Activated CD4-positive, CD25-positive, alpha-beta regulatory T cell treated with anti-CD3 and anti-CD28 coated beads, Interleukin-2, amount 50 U/mL, for 72 hours (primary cell): ENCODE results near the gene CHMP1B.
A peak's percentile ranks its signal among the peaks of the same experiment; 100 is the strongest.
"Not testable (repeated sequence)": the region's sequence is repeated elsewhere in the genome, so short reads cannot be mapped to it uniquely, and the experiment has no call there.

Experiments used
- DNase-seq: peaks from one replicate; pipeline ENCODE4 v3.0.0; 2021

CHMP1B gene

GRCh38 chr18:11842562-11842961 lies 8.7 kb upstream of the CHMP1B start:
- DNase-seq: no peak

DNA sequence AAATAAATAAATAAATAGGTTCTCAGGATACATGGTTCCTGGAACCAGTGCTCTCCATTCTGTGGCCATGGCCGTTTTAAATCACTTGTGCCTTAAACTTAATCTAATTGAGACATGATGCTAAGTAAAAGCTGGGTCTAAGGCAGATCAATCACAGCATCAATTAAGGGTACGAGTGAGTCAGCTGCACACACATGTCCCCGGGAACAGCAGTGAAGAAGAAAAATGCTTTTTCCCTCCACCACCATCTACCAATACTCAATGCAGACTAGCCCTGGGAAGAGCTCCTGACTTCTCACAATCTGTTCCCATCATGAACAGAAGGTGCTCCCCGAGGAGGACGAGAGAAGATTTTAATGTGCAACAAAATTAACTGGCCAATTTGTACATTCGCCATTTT lies 6.8 kb upstream of the CHMP1B start:
- no peak for DNase-seq

DNA sequence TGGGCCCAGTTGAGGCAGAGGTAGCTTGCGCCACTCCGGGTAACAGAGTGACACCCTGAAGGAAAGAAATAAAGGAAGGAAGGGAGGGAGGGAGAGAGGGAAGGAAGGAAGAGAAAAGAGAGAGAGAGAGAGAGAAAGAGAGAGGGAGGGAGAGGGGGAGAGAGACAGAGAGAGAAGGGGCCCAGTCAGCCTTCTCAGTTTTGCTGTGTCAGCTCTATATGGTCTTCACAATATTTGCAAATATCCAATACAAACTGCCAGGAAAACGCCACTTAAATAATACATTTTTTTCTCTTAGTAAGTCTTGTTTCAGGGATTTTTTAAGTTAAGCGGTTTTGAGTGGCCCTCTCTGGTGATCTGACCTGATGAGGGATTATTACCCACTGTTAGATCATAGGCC lies 5.6 kb upstream of the CHMP1B start:
- no peak for DNase-seq

GRCh38 chr18:11847811-11848210 lies 3.4 kb upstream of the CHMP1B start:
- no peak for DNase-seq

DNA sequence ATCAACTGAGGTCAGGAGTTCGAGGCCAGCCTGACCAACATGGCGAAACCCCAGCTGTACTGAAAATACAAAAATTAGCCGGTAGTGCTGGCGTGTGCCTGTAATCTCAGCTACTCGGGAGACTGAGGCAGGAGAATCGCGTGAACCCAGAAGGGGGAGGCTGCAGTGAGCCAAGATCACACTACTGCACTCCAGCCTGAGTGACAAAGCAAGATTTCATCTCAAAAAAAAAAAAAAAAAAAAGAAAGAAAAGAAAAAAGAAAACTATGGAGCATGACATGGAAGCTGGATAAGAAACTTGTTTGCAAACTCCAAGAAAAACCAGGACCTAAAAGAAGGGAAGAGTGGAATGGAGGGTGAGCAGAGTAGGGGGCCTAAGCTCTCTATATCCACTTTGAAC lies 1.9 kb upstream of the CHMP1B start:
- no peak for DNase-seq

DNA sequence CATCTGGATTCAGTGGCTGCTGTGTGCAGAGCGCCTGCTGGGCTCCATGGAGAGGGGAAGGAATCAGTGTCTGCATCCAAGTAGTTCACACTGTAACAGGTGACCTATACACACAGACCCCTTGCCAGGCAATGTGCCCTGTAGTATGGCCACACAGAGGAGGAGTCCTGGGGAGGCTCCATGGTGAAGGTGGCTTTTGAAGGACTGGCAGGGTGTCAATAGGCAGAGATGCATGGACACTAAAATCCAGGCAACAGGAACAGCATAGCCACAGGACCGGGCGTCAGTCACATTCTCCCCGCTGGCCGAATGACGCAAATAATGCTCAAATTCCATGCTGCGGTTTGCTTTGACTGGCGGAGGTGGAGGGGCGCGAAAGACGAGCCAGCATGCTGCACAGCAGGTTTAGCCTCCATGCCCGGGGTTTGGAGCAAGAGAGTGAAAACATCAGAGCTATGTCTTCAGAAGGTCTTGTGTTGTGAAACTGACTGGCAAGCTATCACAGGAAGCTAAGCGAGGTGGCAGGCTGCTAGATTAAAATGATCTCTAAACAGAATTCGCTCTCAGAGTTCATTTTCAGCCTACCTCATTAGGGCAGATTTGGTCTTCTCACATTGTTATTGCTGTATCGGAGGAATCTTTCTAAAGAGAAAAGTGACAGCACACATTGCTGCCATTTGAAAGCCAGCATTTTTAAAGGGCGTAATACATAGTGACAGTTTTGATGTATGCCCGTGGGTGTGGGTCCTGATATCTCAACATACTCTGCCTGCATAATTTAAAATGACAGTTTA lies 1.2 kb upstream of the CHMP1B start:
- DNase-seq: peak; percentile 41

DNA sequence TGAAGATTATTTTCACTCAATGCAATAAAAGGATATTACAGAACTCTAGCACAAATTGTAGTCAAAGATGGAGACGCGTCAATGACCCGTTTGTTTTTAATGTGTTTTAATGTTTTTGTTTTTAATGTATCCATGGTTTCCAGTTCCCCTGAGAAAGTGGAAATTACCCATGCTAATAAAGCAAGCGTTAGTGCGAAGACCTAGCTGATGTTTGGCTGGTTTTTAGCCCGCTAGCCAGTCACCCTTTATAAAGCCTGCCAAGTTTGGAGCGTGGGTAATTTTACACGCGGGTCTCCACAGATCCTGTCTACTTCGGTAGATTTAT lies 430 bp upstream of the CHMP1B start:
- no peak for DNase-seq

- peak; percentile 45 for DNase-seq
Measured at GRCh38 chr18:11851806-11852337, 659 bp downstream of the CHMP1B start.

GRCh38 chr18:11854554-11854953 lies 3.3 kb downstream of the CHMP1B start:
- DNase-seq: not testable (repeated sequence)

DNA sequence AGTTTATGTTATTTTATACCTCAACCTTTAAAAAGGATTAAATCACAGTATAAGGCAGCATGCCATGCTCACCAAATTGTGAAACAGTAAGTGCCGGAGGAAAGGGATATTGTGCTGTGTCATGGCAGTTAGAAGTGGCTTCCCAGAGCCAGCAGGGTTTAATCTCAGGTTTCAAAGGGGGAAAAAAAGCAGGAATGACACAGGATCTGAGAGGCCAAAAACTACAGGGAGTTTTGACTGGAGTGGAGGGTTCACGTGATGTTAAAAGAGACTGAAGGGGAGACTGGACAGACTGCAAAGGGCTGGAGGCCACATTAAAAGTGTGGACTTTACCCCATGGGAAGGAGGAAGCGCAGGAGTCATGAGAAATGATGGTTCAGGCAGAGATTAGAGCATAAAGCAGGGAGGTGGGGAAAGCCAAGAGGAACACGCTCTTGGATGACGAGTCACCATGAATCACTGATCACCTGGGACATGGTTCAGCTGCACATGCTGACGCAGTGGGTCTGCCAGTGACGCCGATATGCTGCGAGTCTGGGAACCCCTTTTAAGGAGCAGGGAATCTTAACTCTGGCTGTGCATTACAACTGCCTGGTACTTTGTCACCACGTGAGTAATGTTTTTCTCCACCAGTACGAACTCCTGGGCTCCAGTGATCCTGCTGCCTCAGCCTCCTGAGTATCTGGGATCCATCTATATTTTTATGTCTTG lies 6.1 kb downstream of the CHMP1B start:
- no peak for DNase-seq

DNA sequence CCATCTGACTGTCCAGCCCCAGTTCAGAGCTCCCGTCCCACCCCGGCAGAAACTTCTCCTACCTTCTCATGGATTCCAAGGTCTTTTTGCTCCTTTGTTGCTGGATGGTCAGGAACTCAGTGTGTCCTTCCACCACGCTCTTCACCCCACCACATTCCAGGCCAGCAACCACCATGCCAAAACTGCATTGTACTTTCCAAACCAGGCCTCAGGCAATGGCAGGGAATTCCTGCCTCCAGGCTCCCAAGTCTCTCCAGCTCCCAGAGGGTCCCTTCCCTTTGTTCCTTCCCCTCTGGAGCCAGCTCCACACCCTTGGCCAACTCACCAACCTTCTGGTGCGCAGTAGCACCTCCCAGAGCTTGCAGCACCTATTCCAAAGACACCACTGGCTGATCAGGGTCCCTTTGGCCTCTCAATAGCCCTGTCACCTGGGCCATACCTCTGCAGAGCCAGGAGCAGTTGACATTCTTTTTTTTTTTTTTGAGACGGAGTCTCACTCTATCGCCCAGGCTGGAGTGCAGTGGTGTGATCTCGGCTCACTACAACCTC lies 8.1 kb downstream of the CHMP1B start:
- no peak for DNase-seq

DNA sequence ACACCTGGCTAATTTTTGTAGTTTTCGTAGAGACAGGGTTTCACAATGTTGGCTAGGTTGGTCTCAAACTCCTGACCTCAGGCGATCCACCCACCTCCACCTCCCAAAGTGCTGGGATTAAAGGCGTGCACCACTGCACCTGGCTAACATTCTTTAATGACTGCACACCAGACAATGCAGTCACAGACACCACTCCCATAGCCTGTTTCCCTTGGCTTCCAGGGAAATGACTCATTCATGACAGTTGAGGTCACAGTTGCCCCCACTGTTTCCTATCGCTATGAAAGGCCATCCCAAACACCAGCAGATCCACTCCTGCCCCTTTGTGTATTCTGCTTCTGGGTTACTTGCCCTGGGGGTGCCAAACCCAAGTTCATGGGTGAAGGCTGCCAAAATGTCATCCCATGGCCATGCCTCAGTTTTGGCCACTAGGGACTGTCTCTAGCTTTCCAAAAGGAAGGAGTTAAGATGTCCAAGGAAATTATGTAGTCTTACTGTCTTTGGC lies 8.7 kb downstream of the CHMP1B start:
- no peak for DNase-seq

DNA sequence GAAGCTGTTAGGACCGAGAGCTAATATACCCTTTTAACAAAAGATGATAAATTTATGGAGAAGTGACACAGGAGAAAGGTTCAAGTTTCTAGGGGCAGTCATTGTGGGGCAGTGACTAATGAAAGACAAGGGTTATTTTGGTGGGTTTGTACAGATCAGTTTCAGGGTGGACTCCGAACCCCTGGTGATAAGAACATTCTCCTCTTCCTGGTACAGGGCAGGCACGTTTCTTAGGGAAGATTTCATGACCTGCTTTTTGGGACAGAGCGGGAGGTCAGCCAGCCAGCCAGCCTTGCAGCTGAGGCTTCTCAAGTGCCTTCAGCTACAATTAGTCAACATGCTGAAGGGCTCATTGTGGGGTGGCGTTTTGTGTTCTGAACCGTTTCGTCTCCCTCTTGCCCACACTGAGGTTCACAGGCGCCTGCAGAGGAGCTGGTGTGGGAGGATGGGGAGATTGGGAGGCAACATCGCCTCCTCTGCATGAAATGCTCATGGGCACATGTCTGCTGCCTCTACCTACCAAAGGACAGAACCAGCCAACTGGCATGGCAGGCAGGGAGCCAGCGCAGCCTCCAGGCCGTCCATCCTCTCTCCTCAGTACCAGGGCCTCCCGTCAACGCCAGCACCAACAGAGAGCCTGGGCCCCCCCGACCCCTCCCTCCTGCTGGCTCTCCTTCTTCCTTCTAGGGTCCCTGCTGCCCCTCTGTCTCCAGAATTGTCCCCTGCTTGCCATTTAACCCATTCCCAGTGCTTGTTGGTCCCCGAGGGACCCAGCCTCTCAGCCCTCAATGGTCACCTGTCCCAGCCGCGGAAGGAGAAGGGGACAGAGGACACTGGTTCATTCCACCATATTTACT lies 9.6 kb downstream of the CHMP1B start:
- DNase-seq: no peak

DNA sequence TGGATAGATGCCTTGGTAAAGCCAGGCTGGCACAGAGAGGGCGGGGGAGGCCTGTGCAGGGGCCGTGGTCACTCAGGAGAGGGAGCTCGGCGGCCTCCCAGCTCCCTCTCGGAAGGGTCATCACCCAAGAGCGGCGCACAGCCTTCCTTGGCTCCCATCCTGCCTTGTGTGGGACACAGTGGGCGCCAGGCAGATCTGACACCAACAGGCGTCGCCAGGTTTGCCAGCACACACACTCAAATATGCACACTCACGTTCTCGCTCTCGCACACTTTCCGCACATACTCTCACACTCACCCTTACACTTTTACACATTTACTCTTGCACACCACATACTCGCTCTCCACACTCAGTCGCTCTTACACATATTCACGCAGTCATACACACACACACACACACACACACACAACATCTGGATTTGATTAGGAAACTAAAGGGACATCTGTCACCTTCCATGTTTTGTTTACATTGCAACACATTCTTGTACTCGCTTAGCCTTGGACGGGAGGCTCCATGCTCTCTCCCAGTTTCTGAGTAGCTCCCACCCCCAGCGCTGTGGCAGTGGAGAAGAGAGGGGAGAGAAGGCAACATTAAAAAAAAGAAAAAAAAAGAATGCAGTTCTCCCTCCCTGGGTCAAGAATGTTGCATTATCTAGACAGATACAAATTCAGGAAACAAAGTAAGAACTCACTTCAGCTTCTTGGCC lies 10.5 kb downstream of the CHMP1B start:
- DNase-seq: no peak

DNA sequence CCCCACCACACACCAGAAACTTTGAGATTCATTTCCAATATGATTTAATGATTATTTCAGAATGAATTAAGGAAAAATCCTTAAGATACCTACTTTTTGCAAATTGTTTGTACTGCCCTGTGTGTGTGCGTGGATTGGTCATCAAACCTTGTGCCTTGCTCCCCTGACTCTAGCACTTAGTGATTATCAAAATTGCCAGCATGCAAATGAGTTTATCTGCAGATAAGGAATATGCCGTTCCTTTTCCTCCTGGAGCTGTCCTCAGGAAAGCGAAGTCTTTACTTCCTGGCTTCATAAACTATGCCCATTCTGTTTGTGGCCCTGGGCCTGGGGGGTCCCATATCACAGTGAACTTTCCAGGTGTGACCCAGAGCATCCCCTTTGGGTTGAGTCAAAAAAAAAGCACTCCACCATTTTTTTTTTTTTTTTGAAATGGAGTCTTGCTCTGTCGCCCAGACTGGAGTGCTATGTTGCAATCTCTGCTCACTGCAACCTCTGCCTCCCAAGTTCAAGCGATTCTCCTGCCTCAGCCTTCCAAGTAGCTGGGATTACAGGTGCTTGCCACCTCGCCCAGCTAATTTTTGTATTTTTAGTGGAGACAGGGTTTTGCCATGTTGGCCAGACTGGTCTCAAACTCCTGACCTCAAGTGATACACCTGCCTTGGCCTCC lies 11.4 kb downstream of the CHMP1B start:
- DNase-seq: no peak

GRCh38 chr18:11864471-11864870 lies 13.3 kb downstream of the CHMP1B start:
- no peak for DNase-seq

DNA sequence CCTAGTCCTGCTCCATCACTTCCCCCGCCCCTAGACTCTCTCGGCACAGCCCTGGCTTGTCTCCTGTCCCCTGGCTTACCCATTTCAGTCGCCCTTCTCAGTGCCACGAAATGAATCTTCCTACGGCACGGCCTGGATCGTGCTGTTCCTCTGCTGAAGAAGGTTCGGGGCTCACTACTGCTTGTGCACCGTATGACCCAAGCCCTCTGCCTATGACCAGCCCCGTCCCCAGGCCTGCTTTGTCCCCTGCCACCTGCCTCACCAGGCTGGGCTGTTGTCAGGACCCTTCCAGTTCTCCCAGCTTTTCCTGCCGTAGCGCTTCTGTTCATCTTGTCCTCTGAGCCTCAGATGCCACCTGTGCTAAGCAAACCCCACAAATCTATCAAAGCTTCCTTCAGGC lies 13.9 kb downstream of the CHMP1B start:
- DNase-seq: no peak

- DNase-seq: no peak
Measured at GRCh38 chr18:11866329-11866728, 15.1 kb downstream of the CHMP1B start.

- no peak for DNase-seq
Measured at GRCh38 chr18:11866764-11867163, 15.6 kb downstream of the CHMP1B start.

DNA sequence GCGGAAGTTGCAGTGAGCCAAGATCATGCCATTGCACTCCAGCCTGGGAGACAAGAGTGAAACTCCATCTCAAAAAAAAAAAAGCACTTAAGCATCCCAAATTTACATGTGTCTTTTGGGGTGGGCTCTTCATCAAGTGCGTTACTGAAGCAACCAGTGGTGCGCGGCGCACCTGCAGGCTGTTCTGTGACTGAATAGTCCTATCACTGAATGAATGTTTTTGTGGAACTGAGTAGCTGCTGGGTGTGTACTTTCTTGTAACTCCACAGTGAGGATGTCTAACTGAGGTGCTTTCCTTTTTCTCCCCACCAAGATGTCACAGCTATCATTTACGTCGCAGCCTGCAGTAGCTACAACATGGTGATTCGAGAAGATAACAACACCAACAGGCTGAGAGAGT lies 17.0 kb downstream of the CHMP1B start:
- DNase-seq: no peak

DNA sequence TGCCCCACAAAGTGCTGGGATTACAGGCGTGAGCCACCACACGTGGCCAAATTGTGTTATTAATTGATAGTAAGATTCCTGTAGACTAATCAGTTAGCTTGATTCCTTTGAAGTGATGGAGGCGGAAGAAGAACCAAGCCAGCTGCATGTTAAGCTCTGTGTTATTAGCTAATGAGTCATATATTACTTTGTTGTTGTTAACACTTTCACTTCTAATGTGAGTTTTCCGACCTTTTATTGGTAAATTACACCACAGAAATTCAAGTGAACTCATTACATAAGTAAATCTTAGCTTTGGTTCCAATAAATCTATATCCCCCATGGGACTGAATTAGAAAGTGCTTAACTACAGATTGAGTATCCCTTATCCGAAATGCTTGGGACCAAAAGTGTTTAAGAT lies 20.3 kb downstream of the CHMP1B start:
- DNase-seq: no peak
